Measurements from ENCODE around the gene PPFIBP1.

Gene PPFIBP1

GRCh38 chr12:27523642-27524493 lies at the start of gene PPFIBP1:
Gene PPFIBP1, plus strand, starts transcription at chr12:27524206. Its CDS starts 109,191 bp downstream, at chr12:27633397.
- peak; percentile 99 for DNase-seq

GRCh38 chr12:27474344-27474743 lies 49.7 kb upstream of the PPFIBP1 start:
- peak; percentile 90 for DNase-seq

DNA sequence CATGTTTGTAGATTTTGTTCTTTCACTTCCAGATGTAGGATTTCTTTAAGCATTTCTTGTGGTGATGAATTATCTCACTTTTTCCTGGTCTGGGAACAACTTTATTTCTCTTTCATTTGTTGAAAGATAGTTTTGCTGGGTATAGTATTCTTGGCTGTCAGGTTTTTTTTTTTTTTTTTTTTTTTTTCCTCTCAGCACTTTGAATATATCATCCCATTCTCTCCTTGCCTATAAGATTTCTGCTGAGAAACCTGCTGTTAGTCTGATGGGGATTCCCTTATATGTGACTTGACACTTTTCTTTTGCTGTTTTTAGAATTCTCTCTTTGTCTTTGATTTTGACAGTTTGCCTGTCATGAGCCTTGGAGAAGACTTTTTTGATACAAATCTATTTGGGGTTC lies 47.0 kb upstream of the PPFIBP1 start:
- DNase-seq = no peak

DNA sequence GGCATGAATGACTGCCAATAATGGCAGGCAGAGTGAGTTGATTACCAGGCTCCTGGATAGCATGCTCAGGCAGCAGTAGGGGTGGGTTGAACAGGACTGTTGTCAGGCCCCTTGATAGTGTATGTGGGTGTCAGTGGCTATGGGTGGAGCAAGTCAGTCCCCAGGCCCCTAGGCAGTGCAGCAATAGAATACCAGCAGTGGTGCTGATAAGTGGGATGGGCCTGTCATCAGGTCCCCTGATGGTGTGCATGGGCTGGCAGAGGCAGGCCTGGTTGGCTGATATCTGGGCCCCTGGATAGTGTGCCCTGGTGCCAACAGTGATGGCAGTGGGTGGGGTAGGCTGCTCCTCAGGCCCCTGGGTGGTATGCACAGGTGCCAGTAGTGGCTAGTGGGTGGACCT lies 45.1 kb upstream of the PPFIBP1 start:
- no peak for DNase-seq

DNA sequence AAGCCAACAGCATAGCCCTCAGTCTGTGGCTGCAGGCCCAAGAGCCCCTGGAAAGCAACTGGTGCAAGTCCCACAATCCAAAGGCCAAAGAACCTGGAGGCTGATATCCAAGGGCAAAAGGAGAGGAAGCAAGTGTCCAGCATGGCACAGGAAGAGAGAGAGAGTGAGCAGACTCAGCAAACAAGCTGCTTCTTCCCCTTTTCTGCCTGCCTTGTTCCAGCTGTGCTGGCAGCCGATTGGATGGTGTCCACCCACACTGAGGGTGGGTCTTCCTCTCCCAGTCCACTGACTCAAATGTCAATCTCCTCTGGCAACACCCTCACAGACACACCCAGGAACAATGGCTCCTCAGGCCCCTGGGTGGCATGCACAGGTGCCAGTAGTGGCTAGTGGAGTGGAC lies 44.0 kb upstream of the PPFIBP1 start:
- DNase-seq = no peak

DNA sequence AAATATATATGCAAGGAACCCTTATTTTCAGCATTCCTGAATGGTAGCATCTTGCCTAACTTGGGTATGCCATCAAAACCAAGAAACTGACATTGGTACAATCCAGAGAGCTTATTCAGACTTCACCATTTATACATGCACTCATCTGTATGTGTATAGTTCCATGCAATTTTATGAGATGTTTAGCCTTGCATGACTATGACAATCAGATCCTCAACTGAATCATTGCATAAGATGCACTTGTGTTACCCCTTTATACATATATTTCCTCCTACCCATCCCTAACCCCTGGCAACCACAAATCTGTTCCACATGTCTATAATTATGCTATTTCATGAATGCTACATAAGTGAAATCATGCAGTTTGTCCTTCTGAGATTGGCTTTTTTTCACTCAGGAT lies 37.0 kb upstream of the PPFIBP1 start:
- DNase-seq = peak; percentile 48

DNA sequence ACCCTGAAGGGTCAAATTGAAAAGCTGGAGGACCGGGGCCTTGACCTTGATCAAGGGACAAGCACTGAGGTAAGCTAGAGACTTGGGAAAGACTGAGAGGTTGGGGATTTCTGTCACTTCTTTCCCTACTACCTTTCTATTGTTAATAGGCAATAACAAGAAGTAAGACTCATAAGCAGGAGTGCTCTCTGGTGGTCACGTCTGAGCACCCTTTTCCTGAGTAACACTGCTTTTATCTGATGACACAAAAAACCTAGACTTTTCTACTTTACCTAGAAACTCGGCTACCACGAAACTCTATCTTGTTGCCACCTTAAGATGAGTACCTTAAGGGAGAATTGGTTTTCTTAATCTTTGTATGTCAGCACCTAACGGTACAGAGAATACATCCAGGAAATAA lies 35.5 kb upstream of the PPFIBP1 start:
- DNase-seq = no peak

- DNase-seq = no peak
Observed at GRCh38 chr12:27491226-27491625, 32.8 kb upstream of the PPFIBP1 start.

- peak; percentile 26 for DNase-seq
Observed at GRCh38 chr12:27493260-27493940, 30.6 kb upstream of the PPFIBP1 start.

DNA sequence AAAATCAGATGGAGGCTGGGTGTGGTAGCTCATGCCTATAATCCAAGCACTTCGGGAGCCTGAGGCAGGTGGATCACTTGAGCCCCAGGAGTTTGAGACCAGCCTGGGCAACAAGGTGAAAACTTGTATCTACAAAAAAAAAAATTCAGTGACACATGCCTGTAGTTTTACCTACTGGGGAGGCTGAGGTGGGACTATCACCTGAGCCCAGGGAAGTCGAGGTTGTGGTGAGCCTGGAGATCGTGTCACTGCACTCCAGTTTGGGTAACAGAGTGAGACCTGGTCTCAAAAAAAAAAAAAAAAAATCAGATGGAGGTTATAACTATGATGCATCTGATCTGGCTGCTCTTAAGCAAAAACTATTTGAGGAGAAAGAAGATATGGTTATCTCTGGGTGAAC lies 26.6 kb upstream of the PPFIBP1 start:
- no peak for DNase-seq

DNA sequence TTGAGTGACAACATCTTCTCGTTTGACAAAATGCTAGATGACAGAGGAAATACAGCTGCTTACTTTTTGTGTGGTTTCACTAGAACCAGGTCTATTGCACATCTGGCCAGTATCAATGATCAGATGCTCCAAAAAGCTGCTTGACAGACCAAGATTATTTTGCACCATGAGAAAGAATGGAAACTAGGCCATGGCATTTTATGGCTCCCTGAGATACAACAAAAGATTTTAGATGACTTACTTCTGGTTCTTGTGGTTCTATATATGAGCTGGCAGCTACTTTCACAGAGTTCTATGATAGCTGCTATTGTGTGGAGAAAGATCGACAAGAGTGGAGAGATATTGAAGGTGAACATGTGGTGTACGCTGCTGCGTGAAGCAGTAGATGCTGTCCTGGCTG lies 25.9 kb upstream of the PPFIBP1 start:
- no peak for DNase-seq

- no peak for DNase-seq
Observed at GRCh38 chr12:27498761-27499160, 25.2 kb upstream of the PPFIBP1 start.

- no peak for DNase-seq
Observed at GRCh38 chr12:27499377-27499776, 24.6 kb upstream of the PPFIBP1 start.

DNA sequence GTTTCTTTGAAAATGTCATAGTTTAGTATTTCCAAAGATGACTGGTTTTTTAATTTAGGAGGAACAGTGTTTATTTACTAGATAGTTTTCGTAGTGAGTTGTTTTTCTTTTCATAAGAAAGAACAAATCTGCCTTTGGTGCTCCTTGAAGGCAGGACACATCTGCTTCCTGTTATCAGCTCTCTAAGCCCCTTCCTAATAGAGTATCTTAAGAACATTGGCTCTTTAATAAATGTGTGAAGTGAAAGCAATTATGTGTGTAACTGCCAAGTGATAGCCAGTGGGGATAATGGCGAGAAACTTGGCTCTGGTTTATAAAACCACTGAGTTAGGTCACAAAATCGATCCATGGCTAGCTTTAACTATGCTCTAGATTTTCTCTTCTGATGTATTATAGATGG lies 23.5 kb upstream of the PPFIBP1 start:
- no peak for DNase-seq

- no peak for DNase-seq
Observed at GRCh38 chr12:27502021-27502435, 22.0 kb upstream of the PPFIBP1 start.

DNA sequence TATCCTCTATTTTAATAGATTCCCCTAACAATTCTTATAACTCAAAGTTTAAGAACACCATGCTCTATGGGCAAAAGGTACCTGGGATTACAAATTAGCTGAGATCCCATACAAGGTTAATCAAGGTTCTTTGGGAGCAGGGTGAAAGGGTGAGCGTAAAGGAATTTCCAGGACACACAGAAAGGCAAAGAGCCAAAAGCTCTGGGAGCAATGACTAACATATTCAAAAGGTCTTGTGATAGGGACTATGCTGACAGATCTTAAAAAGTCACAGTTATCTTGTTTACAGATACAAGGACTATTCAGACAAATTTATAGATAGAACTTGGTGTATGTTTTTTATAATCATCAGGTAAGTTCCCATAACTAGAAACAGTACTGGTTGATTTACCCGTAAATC lies 19.5 kb upstream of the PPFIBP1 start:
- DNase-seq = peak; percentile 69

GRCh38 chr12:27505109-27505508 lies 18.9 kb upstream of the PPFIBP1 start:
- DNase-seq = peak; percentile 96

GRCh38 chr12:27505761-27506160 lies 18.2 kb upstream of the PPFIBP1 start:
- peak; percentile 47 for DNase-seq

- no peak for DNase-seq
Observed at GRCh38 chr12:27506645-27507189, 17.3 kb upstream of the PPFIBP1 start.

DNA sequence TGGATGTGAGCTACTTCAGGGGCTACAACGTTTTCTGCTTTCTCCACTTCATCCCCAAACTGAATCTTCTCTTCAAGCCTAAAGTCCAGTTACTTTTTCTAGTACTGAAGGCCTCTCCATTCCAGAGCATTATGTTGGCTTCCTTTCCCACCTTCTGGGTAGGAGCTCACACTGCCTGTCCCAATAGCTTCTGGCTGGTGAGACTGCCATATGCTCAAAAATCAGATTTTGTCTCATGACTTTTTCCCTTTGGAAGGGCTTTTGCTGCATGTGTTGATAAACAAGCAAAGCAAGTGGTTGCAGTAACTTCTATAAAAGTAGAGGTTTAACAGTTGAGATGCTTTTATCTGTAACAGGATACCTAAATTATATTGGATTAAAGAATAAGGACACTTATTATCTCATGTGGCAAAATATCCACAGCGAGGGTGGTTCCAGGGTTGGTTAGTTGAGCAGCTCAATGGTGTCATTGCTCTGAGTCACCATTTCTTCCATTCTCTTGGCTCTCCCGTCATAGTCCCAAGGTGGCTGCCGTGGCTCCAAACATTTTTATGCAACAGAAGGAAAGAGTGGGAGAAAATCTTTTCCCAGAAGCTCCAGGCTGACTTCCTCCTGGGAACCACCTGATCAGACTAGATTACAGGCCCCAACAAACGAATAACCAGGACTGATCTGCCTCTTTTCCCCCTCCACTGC lies 15.1 kb upstream of the PPFIBP1 start:
- no peak for DNase-seq

DNA sequence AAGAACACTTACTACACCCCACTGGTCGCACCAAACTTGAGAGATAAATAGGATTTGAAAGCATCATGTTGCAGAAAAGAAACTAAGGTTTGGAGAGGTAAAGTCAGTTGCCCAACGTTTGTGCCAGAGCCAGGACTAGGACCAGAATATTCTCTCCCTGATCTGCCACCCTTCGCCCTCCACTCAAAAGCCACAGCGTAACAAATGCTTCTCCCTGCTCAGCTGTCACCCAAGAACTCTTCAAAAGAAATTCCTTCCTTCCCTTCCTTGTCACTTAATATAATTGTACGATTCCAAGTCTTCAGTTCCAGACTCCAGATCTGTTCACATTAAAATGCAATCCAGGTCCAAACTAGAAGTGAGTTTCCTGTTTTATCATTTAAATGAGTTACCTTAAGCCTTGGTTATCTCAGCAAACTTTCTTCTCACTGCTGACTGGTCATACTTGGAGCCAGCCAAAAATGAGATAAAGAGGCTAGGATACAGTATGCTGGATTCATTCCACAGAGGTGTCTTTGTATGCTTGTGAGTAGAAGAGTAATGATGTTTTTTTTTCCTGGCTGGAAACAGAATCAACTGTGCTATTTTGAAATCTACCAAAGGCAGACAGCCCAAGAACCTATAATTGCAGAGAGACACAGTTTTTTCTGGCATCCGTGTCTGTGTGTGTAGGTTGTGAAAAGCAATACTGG lies 12.8 kb upstream of the PPFIBP1 start:
- peak; percentile 73 for DNase-seq

- no peak for DNase-seq
Observed at GRCh38 chr12:27511723-27512045, 12.3 kb upstream of the PPFIBP1 start.
